ENCODE data around the gene DNLZ. TPM values are rescaled to one million over a fixed set of nuclear protein-coding genes. Genes with fewer than 3 reads are reported as not detected.

Gene DNLZ
- total RNA-seq, 1 donor from 2014 or later = 27.5 TPM

- Histone ChIP-seq H3K27me3 (ENCODE audit: control insufficient read depth, insufficient read depth, low read length) (peaks cover 5% of the 10 kb centered on the region), H3K36me3 (ENCODE audit: control insufficient read depth, insufficient read depth, low read length) (no peaks in the 10 kb centered on the region), H3K4me3 (ENCODE audit: low read depth, low read length) (no peak overlapping the region)
- DNase-seq (ENCODE audit: low read depth) = no peak
- TF ChIP-seq CTCF (IDR thresholded peaks at IDR 0.05; ENCODE audit: insufficient read depth, low read length, poor library complexity, severe bottlenecking) = no peak
Observed at GRCh38 chr9:136313111-136314055, 50.2 kb downstream of the DNLZ start.

GRCh38 chr9:136312436-136312835 lies 51.1 kb downstream of the DNLZ start:
- peak; percentile 77 for TF ChIP-seq CTCF (IDR thresholded peaks at IDR 0.05; ENCODE audit: insufficient read depth, low read length, poor library complexity, severe bottlenecking)
- no peak for DNase-seq (ENCODE audit: low read depth)

GRCh38 chr9:136312009-136312375 lies 51.6 kb downstream of the DNLZ start:
- Histone ChIP-seq H3K27me3 (ENCODE audit: control insufficient read depth, insufficient read depth, low read length) (peaks cover 11% of the 10 kb centered on the region), H3K36me3 (ENCODE audit: control insufficient read depth, insufficient read depth, low read length) (no peaks in the 10 kb centered on the region), H3K4me3 (ENCODE audit: low read depth, low read length) (no peak overlapping the region)
- TF ChIP-seq CTCF (IDR thresholded peaks at IDR 0.05; ENCODE audit: insufficient read depth, low read length, poor library complexity, severe bottlenecking) = no peak
- DNase-seq (ENCODE audit: low read depth) = no peak

More at GRCh38 chr9:136312436-136312835, 51.1 kb downstream of the DNLZ start:
- H3K4me3 ChIP-seq (ENCODE audit: low read depth, low read length) = no peak overlapping the region
- peaks cover 6% of the 10 kb centered on the region for H3K27me3 ChIP-seq (ENCODE audit: control insufficient read depth, insufficient read depth, low read length)
- H3K36me3 ChIP-seq (ENCODE audit: control insufficient read depth, insufficient read depth, low read length) = no peaks in the 10 kb centered on the region

GRCh38 chr9:136311051-136312008 lies 52.2 kb downstream of the DNLZ start:
- H3K27me3 ChIP-seq (ENCODE audit: control insufficient read depth, insufficient read depth, low read length) = peaks cover 14% of the 10 kb centered on the region
- H3K36me3 ChIP-seq (ENCODE audit: control insufficient read depth, insufficient read depth, low read length) = no peaks in the 10 kb centered on the region
- no peak for DNase-seq (ENCODE audit: low read depth)
- TF ChIP-seq CTCF (IDR thresholded peaks at IDR 0.05; ENCODE audit: insufficient read depth, low read length, poor library complexity, severe bottlenecking) = no peak
- H3K4me3 ChIP-seq (ENCODE audit: low read depth, low read length) = no peak overlapping the region

GRCh38 chr9:136310273-136311030 lies 53.1 kb downstream of the DNLZ start:
- Histone ChIP-seq H3K36me3 (ENCODE audit: control insufficient read depth, insufficient read depth, low read length) (no peaks in the 10 kb centered on the region), H3K4me3 (ENCODE audit: low read depth, low read length) (no peak overlapping the region), H3K27me3 (ENCODE audit: control insufficient read depth, insufficient read depth, low read length) (peaks cover 19% of the 10 kb centered on the region)
- TF ChIP-seq CTCF (IDR thresholded peaks at IDR 0.05; ENCODE audit: insufficient read depth, low read length, poor library complexity, severe bottlenecking) = no peak
- DNase-seq (ENCODE audit: low read depth) = no peak

All from kidney epithelial cell (primary cell).